Measurements from ENCODE around the gene NSUN6.

- TF ChIP-seq EZH2phosphoT487 (IDR thresholded peaks at IDR 0.05; ENCODE audit: insufficient read depth, low read depth): no peak
- no peak for TF ChIP-seq EZH2 (IDR thresholded peaks at IDR 0.05; ENCODE audit: insufficient read depth, poor library complexity, severe bottlenecking)
Observed at GRCh38 chr10:18659819-18660535, 8.6 kb upstream of the NSUN6 start.
